ENCODE measurements around the gene PDE6D. TPM values are rescaled to one million over a fixed set of nuclear protein-coding genes. Genes with fewer than 3 reads are reported as not detected.
"Not testable (repeated sequence)": the region's sequence is repeated elsewhere in the genome, so short reads cannot be mapped to it uniquely, and the experiment has no call there.

The PDE6D gene
- total RNA-seq, 1 experiment from 2014 or later = 30.1 TPM

GRCh38 chr2:231786177-231786916, 5.3 kb upstream of the PDE6D start, which contains the start of gene COPS7B:
Gene COPS7B (plus strand): TSS chr2:231786445. CDS start chr2:231788571, 2,126 bp downstream.
- peaks cover 11% of the 10 kb centered on the region for H3K36me3 ChIP-seq (replicated peaks; ENCODE audit: control insufficient read depth, insufficient read depth, low read length)
- DNase-seq = peak; percentile 93
- peak within 1 kb of the TSS; percentile 98 for H3K4me3 ChIP-seq (ENCODE audit: insufficient read depth, low read depth, low read length)
- no peaks in the 10 kb centered on the region for H3K27me3 ChIP-seq (ENCODE audit: control insufficient read depth, insufficient read depth, low read length)

- peaks cover 11% of the 10 kb centered on the region for H3K36me3 ChIP-seq (replicated peaks; ENCODE audit: control insufficient read depth, insufficient read depth, low read length)
- no peak for DNase-seq
- peak overlapping the region; percentile 98 for H3K4me3 ChIP-seq (ENCODE audit: insufficient read depth, low read depth, low read length)
- no peaks in the 10 kb centered on the region for H3K27me3 ChIP-seq (ENCODE audit: control insufficient read depth, insufficient read depth, low read length)
These were observed 4.7 kb upstream of the PDE6D start for GRCh38 chr2:231785822-231786176.

GRCh38 chr2:231785413-231785812, 4.3 kb upstream of the PDE6D start:
- Histone ChIP-seq H3K36me3 (replicated peaks; ENCODE audit: control insufficient read depth, insufficient read depth, low read length) (peaks cover 11% of the 10 kb centered on the region), H3K4me3 (ENCODE audit: insufficient read depth, low read depth, low read length) (peak overlapping the region; percentile 98), H3K27me3 (ENCODE audit: control insufficient read depth, insufficient read depth, low read length) (no peaks in the 10 kb centered on the region; the same call in 1 of the 2 replicates)
- no peak for DNase-seq

- no peaks in the 10 kb centered on the region for H3K36me3 ChIP-seq (replicated peaks; ENCODE audit: control insufficient read depth, insufficient read depth, low read length)
- peaks cover 2% of the 10 kb centered on the region for H3K27me3 ChIP-seq (ENCODE audit: control insufficient read depth, insufficient read depth, low read length)
- peak overlapping the region; percentile 78 for H3K4me3 ChIP-seq (ENCODE audit: insufficient read depth, low read depth, low read length)
- no peak for DNase-seq
These were observed 980 bp upstream of the PDE6D start for GRCh38 chr2:231781798-231782726.

GRCh38 chr2:231780123-231780908, 766 bp downstream of the PDE6D start:
- Histone ChIP-seq H3K27me3 (ENCODE audit: control insufficient read depth, insufficient read depth, low read length) (peaks cover 2% of the 10 kb centered on the region), H3K4me3 (ENCODE audit: insufficient read depth, low read depth, low read length) (peak overlapping the region; percentile 78), H3K36me3 (replicated peaks; ENCODE audit: control insufficient read depth, insufficient read depth, low read length) (no peaks in the 10 kb centered on the region)
- peak; percentile 73 for DNase-seq

- H3K4me3 ChIP-seq (ENCODE audit: insufficient read depth, low read depth, low read length) = no peak overlapping the region
- H3K36me3 ChIP-seq (replicated peaks; ENCODE audit: control insufficient read depth, insufficient read depth, low read length) = no peaks in the 10 kb centered on the region
- no peak for DNase-seq
- no peaks in the 10 kb centered on the region for H3K27me3 ChIP-seq (ENCODE audit: control insufficient read depth, insufficient read depth, low read length)
These were observed 11.6 kb downstream of the PDE6D start for GRCh38 chr2:231769170-231770136.

GRCh38 chr2:231765496-231765929, 15.6 kb downstream of the PDE6D start:
- Histone ChIP-seq H3K4me3 (ENCODE audit: insufficient read depth, low read depth, low read length) (no peak overlapping the region), H3K27me3 (ENCODE audit: control insufficient read depth, insufficient read depth, low read length) (no peaks in the 10 kb centered on the region), H3K36me3 (replicated peaks; ENCODE audit: control insufficient read depth, insufficient read depth, low read length) (no peaks in the 10 kb centered on the region)
- DNase-seq = no peak

GRCh38 chr2:231764760-231765159, 16.3 kb downstream of the PDE6D start:
- Histone ChIP-seq H3K36me3 (replicated peaks; ENCODE audit: control insufficient read depth, insufficient read depth, low read length) (no peaks in the 10 kb centered on the region), H3K4me3 (ENCODE audit: insufficient read depth, low read depth, low read length) (no peak overlapping the region), H3K27me3 (ENCODE audit: control insufficient read depth, insufficient read depth, low read length) (no peaks in the 10 kb centered on the region)
- no peak for DNase-seq

- Histone ChIP-seq H3K4me3 (ENCODE audit: insufficient read depth, low read depth, low read length) (no peak overlapping the region), H3K36me3 (replicated peaks; ENCODE audit: control insufficient read depth, insufficient read depth, low read length) (no peaks in the 10 kb centered on the region), H3K27me3 (ENCODE audit: control insufficient read depth, insufficient read depth, low read length) (no peaks in the 10 kb centered on the region)
- no peak for DNase-seq
These were observed 17.0 kb downstream of the PDE6D start for GRCh38 chr2:231764124-231764523.

- DNase-seq = no peak
- no peaks in the 10 kb centered on the region for H3K27me3 ChIP-seq (ENCODE audit: control insufficient read depth, insufficient read depth, low read length)
- H3K36me3 ChIP-seq (replicated peaks; ENCODE audit: control insufficient read depth, insufficient read depth, low read length) = no peaks in the 10 kb centered on the region
- no peak overlapping the region for H3K4me3 ChIP-seq (ENCODE audit: insufficient read depth, low read depth, low read length)
These were observed 19.3 kb downstream of the PDE6D start for GRCh38 chr2:231761735-231762134.

GRCh38 chr2:231752061-231752460, 29.0 kb downstream of the PDE6D start:
- Histone ChIP-seq H3K4me3 (ENCODE audit: insufficient read depth, low read depth, low read length) (no peak overlapping the region), H3K36me3 (replicated peaks; ENCODE audit: control insufficient read depth, insufficient read depth, low read length) (no peaks in the 10 kb centered on the region), H3K27me3 (ENCODE audit: control insufficient read depth, insufficient read depth, low read length) (no peaks in the 10 kb centered on the region)
- no peak for DNase-seq

- H3K36me3 ChIP-seq (replicated peaks; ENCODE audit: control insufficient read depth, insufficient read depth, low read length) = no peaks in the 10 kb centered on the region
- H3K27me3 ChIP-seq (ENCODE audit: control insufficient read depth, insufficient read depth, low read length) = no peaks in the 10 kb centered on the region
- no peak for DNase-seq
- H3K4me3 ChIP-seq (ENCODE audit: insufficient read depth, low read depth, low read length) = no peak overlapping the region
These were observed 29.9 kb downstream of the PDE6D start for GRCh38 chr2:231751042-231751815.

GRCh38 chr2:231749016-231749415, 32.1 kb downstream of the PDE6D start:
- DNase-seq; H3K36me3 ChIP-seq (replicated peaks; ENCODE audit: control insufficient read depth, insufficient read depth, low read length); H3K27me3 ChIP-seq (ENCODE audit: control insufficient read depth, insufficient read depth, low read length); H3K4me3 ChIP-seq (ENCODE audit: insufficient read depth, low read depth, low read length): not testable (repeated sequence)
